Activated CD4-positive, alpha-beta T cell treated with anti-CD3 and anti-CD28 coated beads, Interleukin-2, amount 50 U/mL, for 48 hours (primary cell): ENCODE results near the gene SATB1.
"Not testable (repeated sequence)": the region's sequence is repeated elsewhere in the genome, so short reads cannot be mapped to it uniquely, and the experiment has no call there.

Source experiments
- DNase-seq, 2 experiments: peaks; one replicate each; pipeline ENCODE4 v3.0.0-alpha.2; 2020

The SATB1 gene

GRCh38 chr3:18424729-18425640, at the start of gene SATB1:
SATB1 (minus strand) TSS chr3:18425339; CDS start chr3:18420967, 4,372 bp downstream.
- DNase-seq = peak; percentile 64 to 72

- no peak for DNase-seq
Measured at GRCh38 chr3:18474202-18474601, 49.1 kb upstream of the SATB1 start.

DNA sequence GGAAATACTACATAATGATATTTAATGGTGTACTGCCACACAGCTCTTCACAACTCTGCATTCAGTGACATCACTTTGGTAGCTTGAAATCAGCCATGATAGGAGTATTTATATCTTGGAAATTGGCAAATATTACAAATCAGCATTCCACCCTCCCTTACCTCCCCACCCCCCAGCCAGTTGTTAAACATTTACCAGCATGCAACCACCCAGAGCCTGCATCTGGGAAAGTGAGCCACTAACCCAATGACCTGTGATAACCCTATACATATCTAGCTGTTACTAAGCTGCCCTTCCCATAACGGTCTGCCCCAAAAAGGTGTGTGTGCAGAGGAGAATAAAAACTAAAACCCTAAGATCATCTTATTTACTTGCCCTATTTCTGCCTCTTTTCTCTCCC, 44.6 kb upstream of the SATB1 start:
- no peak for DNase-seq

- no peak for DNase-seq
Measured at GRCh38 chr3:18466136-18466535, 41.0 kb upstream of the SATB1 start.

GRCh38 chr3:18454766-18455165, 29.6 kb upstream of the SATB1 start:
- DNase-seq = no peak

DNA sequence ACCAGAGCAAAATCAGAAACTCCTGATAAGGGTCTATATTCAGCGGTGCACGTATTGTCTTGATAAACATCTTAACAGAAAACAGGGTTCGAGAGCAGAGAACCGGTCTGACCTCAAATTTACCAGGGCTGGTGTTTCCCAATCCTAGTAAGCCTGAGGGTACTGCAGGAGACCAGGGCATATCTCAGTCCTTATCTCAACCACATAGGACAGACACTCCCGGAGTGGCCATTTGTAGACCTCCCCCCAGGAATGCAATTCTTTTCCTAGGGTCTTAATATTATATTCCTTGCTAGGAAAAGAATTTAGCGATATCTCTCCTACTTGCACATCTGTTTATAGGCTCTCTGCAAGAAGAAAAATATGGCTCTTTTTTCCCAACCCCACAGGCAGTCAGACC, 24.5 kb upstream of the SATB1 start:
- not testable (repeated sequence) for DNase-seq

DNA sequence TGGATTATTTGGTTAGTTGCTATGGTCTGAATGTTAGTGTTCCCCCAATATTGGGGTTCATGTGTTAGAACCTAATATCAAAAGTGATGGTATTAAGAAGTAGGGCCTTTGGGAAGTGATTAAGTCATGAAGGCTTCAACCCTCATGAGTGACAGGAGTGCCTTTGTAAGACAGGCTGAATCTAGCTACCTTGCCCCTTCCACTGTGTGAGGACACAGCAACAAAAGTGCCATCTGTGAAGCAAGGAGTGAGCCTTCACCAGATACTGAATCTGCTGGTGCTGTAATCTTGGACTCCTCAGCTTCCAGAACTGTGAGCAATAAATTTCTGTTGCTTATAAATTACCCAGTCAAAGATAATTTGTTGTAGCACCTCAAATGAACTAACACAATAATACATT, 22.6 kb upstream of the SATB1 start:
- DNase-seq = no peak

DNA sequence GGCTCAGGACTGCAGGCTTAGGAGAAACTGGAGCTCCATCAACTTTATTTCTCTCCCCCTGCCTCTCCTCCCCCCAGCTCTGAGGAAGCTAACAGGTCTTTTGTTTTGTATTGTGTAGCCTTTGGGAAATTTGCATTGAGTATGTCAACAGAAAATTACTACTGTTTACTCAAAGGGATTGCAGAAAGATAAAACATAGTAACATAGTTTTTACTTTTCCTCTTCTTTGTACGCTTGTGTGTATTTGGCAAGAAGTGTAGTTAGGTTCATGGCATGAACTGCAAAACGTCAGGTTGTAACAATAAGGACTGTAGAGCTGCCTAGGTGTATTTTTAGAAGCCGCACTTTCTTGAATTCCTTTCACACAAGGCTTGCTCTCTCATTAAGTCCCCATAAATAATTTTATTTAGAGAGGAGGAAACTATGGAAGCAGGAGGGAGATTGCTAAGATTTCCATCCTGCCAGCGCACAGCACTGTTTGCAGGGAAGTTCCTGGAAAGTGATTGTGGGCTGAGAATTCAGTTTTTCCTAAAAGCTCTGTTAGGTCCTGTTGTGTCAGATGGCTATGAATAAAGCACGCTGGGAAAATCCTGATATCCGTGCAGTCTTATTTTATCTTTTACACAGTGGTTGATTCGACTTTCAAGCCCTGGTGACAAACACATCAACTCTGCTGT, 21.1 kb upstream of the SATB1 start:
- no peak for DNase-seq

DNA sequence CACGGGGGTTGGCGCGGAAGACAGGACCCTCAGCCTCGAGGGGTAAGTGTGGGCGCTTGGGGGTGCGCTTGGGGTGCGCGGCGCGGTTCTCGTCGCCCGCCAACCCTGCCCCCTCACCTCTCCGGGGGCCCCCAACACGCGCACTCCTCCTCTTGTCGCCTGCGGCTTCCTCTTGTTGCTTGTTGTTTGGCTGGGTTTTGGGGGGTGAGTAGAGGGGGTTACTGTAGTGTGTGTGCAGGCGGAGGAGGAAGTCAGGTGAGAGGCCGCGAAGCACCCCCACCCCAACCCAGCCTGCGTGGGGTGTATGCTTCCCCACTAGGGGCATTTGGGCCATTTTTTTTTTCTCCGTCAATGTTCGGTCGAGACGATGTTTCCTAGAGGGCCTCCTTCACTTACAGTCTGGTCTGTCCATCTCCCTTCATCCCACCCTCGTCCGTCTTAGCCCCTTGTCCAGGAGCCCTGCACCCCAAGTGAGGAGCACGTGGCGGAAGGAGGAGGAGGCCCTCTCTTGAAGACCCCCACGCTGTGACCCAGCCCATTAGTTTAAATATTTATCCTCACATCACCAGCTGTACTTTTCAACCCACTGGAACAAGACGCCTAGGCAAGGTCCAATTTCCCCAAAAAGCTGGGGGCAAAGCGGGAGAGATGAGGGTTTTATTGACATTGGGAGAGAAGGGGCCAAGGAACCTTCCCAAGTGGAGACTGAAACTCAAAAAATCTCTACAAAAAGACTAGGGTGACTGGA, 20.4 kb upstream of the SATB1 start:
- DNase-seq = peak; percentile 67 to 73

DNA sequence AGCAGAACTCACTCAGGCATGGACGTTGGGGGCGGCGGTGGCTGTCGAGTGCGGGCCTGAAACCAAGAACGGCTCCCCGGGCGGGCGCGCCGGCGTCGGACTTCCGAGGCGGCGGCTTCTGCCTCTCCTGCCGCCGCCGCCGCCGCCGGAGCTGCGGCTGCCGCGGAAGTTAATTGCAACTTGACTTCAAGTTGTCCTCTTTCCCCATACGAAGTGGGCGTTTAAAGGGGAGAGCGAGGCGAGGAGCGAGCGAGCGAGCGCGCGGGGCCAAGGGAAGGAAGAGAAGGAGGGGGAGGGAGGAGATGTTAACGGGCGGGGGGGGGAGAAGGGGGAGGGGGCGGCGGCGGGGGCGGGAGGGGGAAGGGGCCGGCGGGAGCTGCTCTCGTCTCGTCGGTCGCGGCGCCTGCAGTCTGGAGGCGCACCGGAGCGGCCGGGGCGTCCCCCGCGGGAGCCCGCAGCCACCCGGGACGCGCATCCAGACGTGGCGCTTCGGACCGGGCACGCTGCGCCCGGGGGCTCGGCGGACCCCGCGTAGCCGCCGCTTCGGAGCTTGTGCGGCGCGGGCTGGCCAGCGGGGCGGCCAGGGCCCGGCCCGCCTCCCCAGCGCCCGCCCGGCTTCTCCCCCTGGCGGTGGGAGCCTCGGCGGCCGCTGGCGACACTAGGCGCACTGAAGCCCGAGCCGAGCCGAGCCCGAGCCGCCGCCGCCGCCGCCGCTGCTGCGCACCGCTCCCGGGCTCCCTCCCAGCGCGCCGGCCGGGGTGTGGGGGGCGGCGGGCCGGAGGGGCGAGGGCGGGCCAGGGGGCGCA, 19.7 kb upstream of the SATB1 start:
- DNase-seq = peak; percentile 69 to 79

DNA sequence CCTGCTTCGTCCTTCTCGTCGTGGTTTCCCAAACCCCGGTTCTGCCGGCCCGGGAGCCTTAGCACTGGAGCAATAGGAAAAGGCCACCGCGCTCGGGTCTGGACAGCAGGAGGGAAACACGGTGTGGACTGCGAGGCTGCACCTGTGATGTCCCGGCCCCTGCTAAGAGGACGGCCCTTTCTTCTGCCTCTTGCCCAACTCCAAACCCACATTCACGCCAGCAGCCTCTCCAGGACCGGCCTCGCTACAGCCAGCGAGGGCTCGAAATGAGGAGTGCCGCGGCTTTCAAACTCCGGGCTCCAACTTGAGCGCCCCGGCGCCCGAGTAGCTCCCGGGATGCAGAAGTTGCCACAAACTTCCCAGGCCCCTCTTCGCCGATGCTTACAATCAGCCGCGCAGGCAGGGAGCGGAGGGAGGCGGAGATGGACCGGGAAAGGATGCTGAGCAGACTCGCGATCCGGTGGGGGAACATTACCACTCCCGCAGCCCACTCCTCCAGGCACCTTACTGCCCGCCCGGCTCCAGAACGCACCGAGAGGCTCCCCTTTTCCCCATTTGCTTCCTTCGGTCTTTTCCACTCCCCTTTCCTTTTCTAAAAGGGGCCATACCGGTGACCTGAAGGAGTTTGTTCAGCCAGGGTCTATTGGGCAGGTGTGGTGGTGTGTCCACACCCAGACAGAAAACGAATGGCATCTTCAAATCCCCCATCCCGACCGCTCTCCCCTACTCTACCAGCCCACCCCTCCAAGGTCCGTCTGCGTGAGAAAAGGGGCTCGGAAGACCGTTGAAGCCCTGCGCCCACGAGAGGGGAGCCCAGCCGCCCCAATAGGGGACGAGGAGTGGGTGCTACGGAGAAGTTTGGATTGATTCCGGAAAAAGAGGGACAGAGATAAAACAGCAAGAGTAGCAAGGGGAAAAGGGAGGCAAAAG, 18.8 kb upstream of the SATB1 start:
- DNase-seq = peak; percentile 46 to 50

GRCh38 chr3:18442756-18443664, 17.9 kb upstream of the SATB1 start:
- peak; percentile 47 to 58 for DNase-seq

DNA sequence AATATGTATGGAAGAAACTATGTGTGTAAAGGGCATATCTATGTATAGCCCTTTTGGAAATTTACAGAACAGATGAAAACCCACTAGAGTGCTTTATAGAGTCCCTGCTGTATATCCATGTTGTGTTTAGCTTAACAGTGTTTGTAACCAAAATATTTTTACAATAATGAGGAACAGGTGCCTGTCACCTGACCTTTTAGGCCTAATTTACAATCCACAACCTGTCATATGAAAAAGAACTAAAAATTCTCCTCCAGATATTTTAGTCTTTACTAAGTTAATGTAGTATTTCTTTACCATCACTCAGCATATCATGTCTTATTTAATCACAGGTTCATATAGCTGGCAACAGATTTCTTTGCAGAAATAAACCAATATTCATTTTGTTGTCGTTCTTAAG, 16.4 kb upstream of the SATB1 start:
- no peak for DNase-seq

DNA sequence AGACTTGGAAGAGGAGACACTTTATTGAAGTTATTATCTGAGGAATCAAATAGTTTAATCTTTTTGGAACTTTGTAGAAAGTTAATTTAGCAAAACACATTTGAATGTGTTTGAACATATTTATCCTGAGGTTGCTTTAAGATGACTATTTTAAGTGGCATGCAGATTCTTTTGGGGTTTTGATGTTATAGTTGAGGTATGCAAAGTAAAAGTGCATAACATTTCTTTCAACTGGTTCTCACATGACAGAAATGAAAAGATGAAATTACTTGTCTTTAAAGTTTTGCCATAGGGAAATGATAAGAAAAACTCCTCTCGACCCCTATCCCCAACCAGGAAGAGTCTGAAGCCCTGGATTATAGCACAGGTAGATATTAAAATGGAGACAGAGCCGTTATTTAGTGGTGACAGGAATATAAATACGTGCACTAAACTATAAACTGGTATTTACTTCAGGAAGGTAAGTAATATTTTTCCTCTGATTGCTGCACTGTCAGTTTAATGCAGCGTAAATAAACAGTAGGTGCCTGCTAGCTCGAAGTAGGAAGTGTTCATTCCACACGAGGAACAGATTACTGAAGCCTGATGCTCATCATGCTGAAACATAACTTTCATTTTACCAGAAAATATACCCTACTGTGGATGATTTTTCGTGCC, 15.1 kb upstream of the SATB1 start:
- DNase-seq = no peak

DNA sequence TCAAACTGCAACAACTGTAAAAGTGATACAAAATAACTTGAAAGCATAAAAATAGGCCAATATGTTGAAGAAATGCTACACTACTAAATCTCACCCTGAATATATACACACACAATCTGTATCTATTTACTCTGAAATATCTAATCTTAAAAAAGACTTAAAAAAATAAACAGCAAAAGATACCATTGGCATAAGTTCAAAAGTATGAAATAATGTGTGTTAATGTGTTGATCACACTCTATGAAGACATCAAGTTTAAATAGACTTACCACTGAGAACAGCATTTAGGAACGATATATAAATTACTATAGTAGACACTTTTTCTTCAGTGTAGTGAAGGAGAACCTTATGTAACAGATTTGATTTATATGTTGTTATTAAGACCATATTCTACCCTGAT, 14.1 kb upstream of the SATB1 start:
- no peak for DNase-seq

- DNase-seq = peak; percentile 53 to 62
Measured at GRCh38 chr3:18438586-18438985, 13.4 kb upstream of the SATB1 start.

GRCh38 chr3:18436213-18436612, 11.1 kb upstream of the SATB1 start:
- DNase-seq = no peak

GRCh38 chr3:18434711-18435110, 9.6 kb upstream of the SATB1 start:
- DNase-seq = no peak

- no peak for DNase-seq
Measured at GRCh38 chr3:18432752-18433151, 7.6 kb upstream of the SATB1 start.

DNA sequence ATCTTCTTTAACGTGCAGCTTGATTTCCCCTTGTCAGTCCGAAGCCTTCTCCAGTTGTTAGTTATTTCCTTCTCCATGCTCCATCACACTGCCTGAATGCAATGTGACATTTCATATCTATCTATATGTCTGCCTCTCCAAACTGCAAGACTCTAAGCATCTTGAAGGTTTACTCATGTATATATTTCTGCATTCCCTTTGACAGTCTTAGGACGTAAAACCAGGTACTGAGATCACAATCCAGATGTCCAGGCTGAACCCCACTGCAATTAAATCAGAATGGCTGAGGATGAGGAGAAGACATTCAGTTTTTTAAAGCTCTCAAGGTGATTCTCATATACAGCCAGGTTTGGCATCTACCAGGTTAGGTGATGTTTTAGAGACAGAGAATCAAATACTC, 6.1 kb upstream of the SATB1 start:
- no peak for DNase-seq
